Astrocyte of the cerebellum (primary cell): ENCODE results near the gene HDGFL2.

ENCODE experiments used
- DNase-seq: peaks from one replicate; pipeline ENCODE4 v3.0.0-alpha.2; 2011; ENCODE audit warnings: low read depth
- H3K4me3 ChIP-seq: 2 replicates; pipeline ENCODE4 v1.5.1; 2011; ENCODE audit warnings: mild to moderate bottlenecking, low read depth, low read length, moderate library complexity
- CTCF ChIP-seq: IDR thresholded peaks from 2 replicates; pipeline ENCODE4 v1.5.1; 2012; ENCODE audit warnings: low read length, low read depth, moderate library complexity, mild to moderate bottlenecking; ENCODE audit errors: missing control alignments
- in situ Hi-C: cut with HindIII; loops from 2 replicates; pipeline ENCODE4 v1.10.0; 2017; ENCODE audit warnings: low sequenced_read_pairs

The HDGFL2 gene

DNA sequence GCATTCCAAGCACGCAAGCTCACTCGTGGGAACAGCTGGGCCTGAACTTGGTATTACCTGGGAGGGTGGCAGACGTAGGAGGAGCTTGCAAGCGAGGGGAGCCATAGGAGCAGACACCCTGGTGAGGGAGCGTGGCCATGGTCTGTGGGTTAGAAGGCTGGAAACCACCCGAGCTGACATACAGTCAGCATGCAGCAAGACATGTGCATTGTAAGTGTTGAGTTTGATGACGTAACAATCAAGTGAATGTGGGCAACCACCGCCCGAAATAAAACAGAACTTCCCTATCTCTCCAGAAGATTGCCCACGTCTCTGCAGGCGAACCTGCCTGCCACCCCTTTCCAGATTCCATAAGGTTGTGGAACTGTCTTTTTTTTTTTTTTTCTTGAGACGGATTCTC, 41.3 kb upstream of the HDGFL2 start:
- TF ChIP-seq CTCF: no peak
- in situ Hi-C loops: no loop called here
- H3K4me3 ChIP-seq: no peak overlapping the region
- no peak for DNase-seq

DNA sequence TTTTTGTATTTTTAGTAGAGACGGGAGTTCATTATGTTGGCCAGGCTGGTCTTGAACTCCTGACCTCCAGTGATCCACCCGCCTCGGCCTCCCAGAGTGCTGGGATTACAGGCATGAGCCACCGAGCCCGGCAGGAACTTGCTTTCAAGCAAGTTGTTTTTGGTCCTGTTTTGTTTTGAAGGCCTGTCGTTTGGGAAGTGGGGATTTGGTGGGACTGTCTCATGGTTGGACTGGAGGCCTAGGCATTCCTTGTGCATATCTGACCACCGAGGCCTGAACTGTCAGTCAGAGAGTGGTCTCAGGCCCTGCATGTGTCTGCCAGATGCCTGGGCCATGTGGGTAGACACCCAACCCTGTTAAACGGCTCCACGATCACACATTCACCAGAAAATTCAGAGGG, 40.8 kb upstream of the HDGFL2 start:
- in situ Hi-C loops: no loop called here
- TF ChIP-seq CTCF: no peak
- DNase-seq: no peak
- no peak overlapping the region for H3K4me3 ChIP-seq

DNA sequence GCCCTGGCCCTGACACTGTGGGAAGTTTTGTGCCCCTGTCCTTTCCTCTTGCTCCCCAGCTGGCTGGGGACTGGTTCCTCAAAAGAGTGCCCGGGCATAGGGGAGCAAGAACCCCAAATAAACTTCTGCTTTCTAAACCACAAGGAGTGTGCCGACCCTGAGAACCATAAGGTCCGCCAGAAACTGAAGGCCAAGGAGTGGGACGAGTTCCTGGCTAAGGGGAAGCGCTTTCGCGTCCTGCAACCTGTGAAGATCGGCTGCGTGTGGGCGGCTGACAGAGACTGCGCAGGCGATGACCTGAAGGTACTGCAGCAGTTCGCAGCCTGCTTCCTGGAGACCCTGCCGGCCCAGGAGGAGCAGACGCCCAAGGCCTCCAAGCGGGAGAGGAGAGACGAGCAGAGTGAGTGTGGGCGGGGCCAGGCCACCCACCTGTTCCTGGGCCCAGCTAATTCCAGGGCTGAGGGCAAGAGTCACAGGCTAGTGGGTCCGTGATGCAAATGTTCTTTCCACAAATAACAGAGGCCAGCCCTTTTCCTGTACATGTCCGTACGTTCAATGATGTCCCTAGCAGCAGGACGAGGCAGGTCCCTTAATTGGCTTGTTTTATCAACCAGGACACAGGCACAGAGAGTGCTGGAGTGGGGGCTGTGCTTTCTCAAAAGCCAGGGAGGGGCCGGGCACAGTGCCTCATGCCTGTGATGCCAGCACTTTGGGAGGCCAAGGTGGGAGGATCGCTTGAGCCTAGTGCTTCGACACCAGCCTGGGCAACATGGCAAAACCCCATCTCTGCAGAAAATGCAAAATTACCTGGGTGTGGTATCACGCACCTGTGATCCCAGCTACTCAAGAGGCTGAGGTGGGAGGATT, 40.1 kb upstream of the HDGFL2 start:
- in situ Hi-C loops: no loop called here
- no peak overlapping the region for H3K4me3 ChIP-seq
- no peak for TF ChIP-seq CTCF
- DNase-seq: no peak

GRCh38 chr19:4432918-4433506, 39.1 kb upstream of the HDGFL2 start:
- no peak for DNase-seq
- in situ Hi-C loops: no loop called here
- H3K4me3 ChIP-seq: no peak overlapping the region
- no peak for TF ChIP-seq CTCF

DNA sequence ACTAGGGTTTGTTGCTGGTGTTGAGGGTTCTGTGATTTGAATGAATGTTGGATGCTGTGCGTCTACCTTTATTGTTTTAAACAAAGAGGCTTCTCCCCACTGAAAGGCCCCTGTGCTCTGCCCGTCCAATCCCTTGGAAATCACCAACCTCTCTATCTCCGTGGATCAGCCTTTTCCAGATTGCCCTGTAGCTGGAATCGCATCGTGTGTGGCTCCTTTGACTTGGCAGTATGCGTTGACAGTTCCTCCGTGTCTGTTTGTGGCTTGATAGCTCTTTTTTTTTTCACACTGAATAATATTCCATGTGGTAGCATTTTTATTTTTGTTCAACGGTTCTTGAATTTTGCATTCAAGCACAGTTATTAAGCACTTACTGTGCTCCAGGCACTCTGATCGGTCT, 37.7 kb upstream of the HDGFL2 start:
- in situ Hi-C loops: no loop called here
- no peak for TF ChIP-seq CTCF
- no peak overlapping the region for H3K4me3 ChIP-seq
- no peak for DNase-seq

DNA sequence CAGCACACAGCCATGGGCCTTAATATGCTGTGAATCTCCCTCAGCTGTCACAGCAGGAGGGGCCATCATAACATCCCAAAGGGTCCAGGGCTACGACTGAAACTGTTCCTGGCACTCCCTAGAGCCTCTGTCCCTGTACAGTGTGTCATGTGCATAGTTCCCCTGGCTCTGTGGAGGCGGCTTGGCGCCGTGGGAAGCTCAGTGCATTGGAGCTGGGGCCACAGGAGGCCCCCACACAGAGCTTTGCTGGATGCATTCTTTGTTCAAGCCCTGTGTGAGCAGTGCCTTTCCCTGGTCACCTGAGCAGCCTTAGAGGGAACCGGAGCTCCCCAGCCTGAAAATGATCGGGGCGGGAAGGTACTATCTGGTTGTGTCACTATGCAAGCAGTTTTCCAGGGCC, 35.9 kb upstream of the HDGFL2 start:
- TF ChIP-seq CTCF: no peak
- in situ Hi-C loops: no loop called here
- DNase-seq: no peak

More for the DNA sequence above, 35.9 kb upstream of the HDGFL2 start:
- no peak overlapping the region for H3K4me3 ChIP-seq
